ENCODE results near the gene DRD3. TPM values are rescaled to one million over a fixed set of nuclear protein-coding genes. Genes with fewer than 3 reads are reported as not detected.

The DRD3 gene
- total and polyA plus RNA-seq, 2 experiments from 2014 or later = 0.21 to 0.65 TPM

- TF ChIP-seq ZNF462 (CRISPR knock-in tag; IDR thresholded peaks at IDR 0.05) (no peak), ETS1 (IDR thresholded peaks at IDR 0.05) (no peak)
Observed at GRCh38 chr3:114218578-114219185, 39.8 kb upstream of the DRD3 start (continued).

GRCh38 chr3:114218006-114218405, 39.2 kb upstream of the DRD3 start:
- no peak overlapping the region for H3K4me3 Mint-ChIP-seq
- no peaks in the 10 kb centered on the region for H4K20me1 ChIP-seq (replicated peaks; ENCODE audit: insufficient read depth)
- no peak overlapping the region for H3K4me3 ChIP-seq
- peaks cover 26% of the 10 kb centered on the region for H3K9me2 ChIP-seq (ENCODE audit: insufficient read depth)
- H3K4me1 ChIP-seq (ENCODE audit: insufficient read depth) = peaks cover 38% of the 10 kb centered on the region
- peaks cover 11% of the 10 kb centered on the region for H3K27me3 Mint-ChIP-seq (ENCODE audit: insufficient read depth, low read depth, poor library complexity)
- H2AFZ ChIP-seq = no peak overlapping the region
- no peaks in the 10 kb centered on the region; the same call in 2 of the 3 replicates for H3K9me3 Mint-ChIP-seq
- no peaks in the 10 kb centered on the region for H3K27me3 ChIP-seq (ENCODE audit: insufficient read depth)
- H3F3A ChIP-seq (replicated peaks; ENCODE audit: low read depth) = peaks cover 5% of the 10 kb centered on the region
- DNase-seq (ENCODE audit: low spot score) = no peak
- H3K36me3 ChIP-seq (ENCODE audit: insufficient read depth) = no peaks in the 10 kb centered on the region
- no peak overlapping the region for H3K4me2 ChIP-seq
- H3K27ac Mint-ChIP-seq = no peak overlapping the region
- H3K36me3 Mint-ChIP-seq (ENCODE audit: low read depth) = no peaks in the 10 kb centered on the region; the same call in 2 of the 3 replicates
- TF ChIP-seq ZNF331 (CRISPR knock-in tag; IDR thresholded peaks at IDR 0.05; ENCODE audit: low read depth) = no peak
- no peak for TF ChIP-seq EZH2phosphoT487 (IDR thresholded peaks at IDR 0.05; ENCODE audit: unreplicated experiment)
- TF ChIP-seq REST (IDR thresholded peaks at IDR 0.05; ENCODE audit: unreplicated experiment) = no peak
- TF ChIP-seq ETS1 (IDR thresholded peaks at IDR 0.05) = no peak
- ATAC-seq = no peak
- H3K79me2 ChIP-seq (replicated peaks; ENCODE audit: insufficient read depth) = no peaks in the 10 kb centered on the region
- H3K4me1 Mint-ChIP-seq = peaks cover 9% of the 10 kb centered on the region
- H3K27ac ChIP-seq (ENCODE audit: low read depth) = no peak overlapping the region
